Brain microvascular endothelial cell (primary cell): Measurements from ENCODE around the gene UCN.
"Not testable (repeated sequence)": the region's sequence is repeated elsewhere in the genome, so short reads cannot be mapped to it uniquely, and the experiment has no call there.

Source experiments
- DNase-seq: peaks from one replicate; pipeline ENCODE4 v3.0.0-alpha.2; 2020
- H3K27ac ChIP-seq: fragments of 250-450 bp; sonication (Bioruptor Pico); 2 replicates; pipeline ENCODE4 v1.5.1; 2020; ENCODE audit warnings: mild to moderate bottlenecking, moderate library complexity
- H3K27me3 ChIP-seq: fragments of 250-450 bp; sonication (Bioruptor Pico); replicated peaks from 2 replicates; pipeline ENCODE4 v1.5.1; 2020; ENCODE audit warnings: mild to moderate bottlenecking
- H3K36me3 ChIP-seq: fragments of 250-450 bp; sonication (Bioruptor Pico); replicated peaks from 2 replicates; pipeline ENCODE4 v1.5.1; 2020; ENCODE audit warnings: mild to moderate bottlenecking
- H3K4me3 ChIP-seq: 2 replicates; pipeline ENCODE4 v1.5.1; 2011; ENCODE audit warnings: low read depth, mild to moderate bottlenecking, control low read depth, low read length, moderate library complexity
- CTCF ChIP-seq: IDR thresholded peaks from 2 replicates; pipeline ENCODE4 v1.5.1; 2011; ENCODE audit warnings: low read depth, mild to moderate bottlenecking, moderate library complexity, low read length, control low read depth, inconsistent platforms; ENCODE audit errors: missing control alignments
- in situ Hi-C: cut with HindIII; loops from 2 replicates; pipeline ENCODE4 v1.10.0; 2017; ENCODE audit warnings: low sequenced_read_pairs, low pct_ligation_motif_present

Gene UCN

GRCh38 chr2:27278010-27278409 lies 30.2 kb downstream of the UCN start:
- no peak for TF ChIP-seq CTCF

GRCh38 chr2:27275211-27276150 lies 32.8 kb downstream of the UCN start, which contains the start of gene DNAJC5G:
Gene DNAJC5G (plus strand): TSS chr2:27275433. CDS start chr2:27276729, 1,296 bp downstream.
- Histone ChIP-seq H3K27ac (no peak within 1 kb of the TSS), H3K36me3 (no peaks in the 10 kb centered on the region), H3K4me3 (no peak within 1 kb of the TSS), H3K27me3 (peaks cover 6% of the 10 kb centered on the region)
- in situ Hi-C loops: loop anchor here (25.0 kb wide), 1 partner anchor 163 kb away; the partner anchor contains the start of genes ABHD1 and CGREF1
- no peak for TF ChIP-seq CTCF
- no peak for DNase-seq

More at GRCh38 chr2:27278010-27278409, 30.2 kb downstream of the UCN start:
- DNase-seq: no peak
- Histone ChIP-seq H3K27me3 (peaks cover 11% of the 10 kb centered on the region), H3K36me3 (no peaks in the 10 kb centered on the region), H3K4me3 (no peak overlapping the region), H3K27ac (no peak overlapping the region)
- in situ Hi-C loops: loop anchor here (25.0 kb wide), 1 partner anchor 166 kb away; the partner anchor contains the start of genes ABHD1 and CGREF1

- H3K4me3 ChIP-seq, H3K36me3 ChIP-seq, DNase-seq, H3K27ac ChIP-seq, in situ Hi-C loops: not testable (repeated sequence)
- H3K27me3 ChIP-seq: peaks cover 14% of the 10 kb centered on the region
These were observed 35.4 kb downstream of the UCN start for GRCh38 chr2:27272537-27273522.

- TF ChIP-seq CTCF: no peak
- DNase-seq: no peak
These were observed 36.5 kb downstream of the UCN start for GRCh38 chr2:27271631-27272340.

GRCh38 chr2:27270670-27271069 lies 37.6 kb downstream of the UCN start:
- H3K27me3 ChIP-seq: peaks cover 18% of the 10 kb centered on the region
- in situ Hi-C loops: no loop called here

More at GRCh38 chr2:27271631-27272340, 36.5 kb downstream of the UCN start:
- Histone ChIP-seq H3K27ac (no peak overlapping the region), H3K27me3 (peaks cover 17% of the 10 kb centered on the region), H3K36me3 (no peaks in the 10 kb centered on the region), H3K4me3 (no peak overlapping the region)
- in situ Hi-C loops: no loop called here

More at GRCh38 chr2:27270670-27271069, 37.6 kb downstream of the UCN start:
- Histone ChIP-seq H3K27ac (no peak overlapping the region), H3K36me3 (no peaks in the 10 kb centered on the region), H3K4me3 (no peak overlapping the region)
- no peak for DNase-seq
- TF ChIP-seq CTCF: no peak
